ENCODE results near the gene TMEM161A. TPM values are rescaled to one million over a fixed set of nuclear protein-coding genes. Genes with fewer than 3 reads are reported as not detected.

The TMEM161A gene
- total and polyA plus RNA-seq, 9 donors: 3.2 to 33.9 (median 23.9) TPM

DNA sequence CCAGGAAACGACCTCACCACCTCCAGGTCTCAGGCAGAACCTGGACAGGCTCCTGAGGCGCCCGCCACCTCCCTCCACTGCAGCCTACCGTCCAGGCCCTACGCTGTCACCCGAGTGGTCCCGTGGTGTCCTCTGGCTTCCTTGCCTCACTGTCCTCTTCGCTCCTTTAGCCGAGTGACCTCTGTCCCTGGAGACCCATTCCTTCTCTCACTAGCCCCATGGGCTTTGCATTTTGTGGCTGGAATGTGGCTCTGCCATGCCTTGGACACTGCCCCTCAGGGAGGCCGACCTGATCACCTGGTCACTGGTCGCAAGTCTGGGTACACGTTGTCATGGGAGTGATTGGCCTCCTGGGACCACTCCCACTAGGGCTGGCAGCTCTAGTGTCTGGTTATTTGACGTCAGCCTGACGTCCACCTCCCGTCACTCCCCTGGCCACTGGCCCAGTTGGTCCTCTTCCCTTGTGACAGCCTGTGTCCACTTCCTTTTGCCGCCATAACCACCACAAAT is 56.6 kb downstream of the TMEM161A start:
- WGBS, 3 donors: 78 to 81% (median 79%) methylated on average over 16 of the region's 16 CpGs
- Histone ChIP-seq H3K27me3 (no peaks in the 10 kb centered on the region), H3K4me1 (ENCODE audit: insufficient read depth) (no peaks in the 10 kb centered on the region), H3K9me3 (no peaks in the 10 kb centered on the region), H3K36me3 (no peaks in the 10 kb centered on the region), H3K27ac (no peak overlapping the region), H3K4me3 (no peak overlapping the region)
- intact Hi-C loops (cut with DNase I): no loop called here
- TF ChIP-seq POLR2A (IDR thresholded peaks at IDR 0.05): no peak
- TF ChIP-seq EP300 (IDR thresholded peaks at IDR 0.05): no peak
- TF ChIP-seq, protein P1, sequence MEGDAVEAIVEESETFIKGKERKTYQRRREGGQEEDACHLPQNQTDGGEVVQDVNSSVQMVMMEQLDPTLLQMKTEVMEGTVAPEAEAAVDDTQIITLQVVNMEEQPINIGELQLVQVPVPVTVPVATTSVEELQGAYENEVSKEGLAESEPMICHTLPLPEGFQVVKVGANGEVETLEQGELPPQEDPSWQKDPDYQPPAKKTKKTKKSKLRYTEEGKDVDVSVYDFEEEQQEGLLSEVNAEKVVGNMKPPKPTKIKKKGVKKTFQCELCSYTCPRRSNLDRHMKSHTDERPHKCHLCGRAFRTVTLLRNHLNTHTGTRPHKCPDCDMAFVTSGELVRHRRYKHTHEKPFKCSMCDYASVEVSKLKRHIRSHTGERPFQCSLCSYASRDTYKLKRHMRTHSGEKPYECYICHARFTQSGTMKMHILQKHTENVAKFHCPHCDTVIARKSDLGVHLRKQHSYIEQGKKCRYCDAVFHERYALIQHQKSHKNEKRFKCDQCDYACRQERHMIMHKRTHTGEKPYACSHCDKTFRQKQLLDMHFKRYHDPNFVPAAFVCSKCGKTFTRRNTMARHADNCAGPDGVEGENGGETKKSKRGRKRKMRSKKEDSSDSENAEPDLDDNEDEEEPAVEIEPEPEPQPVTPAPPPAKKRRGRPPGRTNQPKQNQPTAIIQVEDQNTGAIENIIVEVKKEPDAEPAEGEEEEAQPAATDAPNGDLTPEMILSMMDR (IDR thresholded peaks at IDR 0.05): no peak
- peak in 1 of 5 donors; percentile 42 for DNase-seq

DNA sequence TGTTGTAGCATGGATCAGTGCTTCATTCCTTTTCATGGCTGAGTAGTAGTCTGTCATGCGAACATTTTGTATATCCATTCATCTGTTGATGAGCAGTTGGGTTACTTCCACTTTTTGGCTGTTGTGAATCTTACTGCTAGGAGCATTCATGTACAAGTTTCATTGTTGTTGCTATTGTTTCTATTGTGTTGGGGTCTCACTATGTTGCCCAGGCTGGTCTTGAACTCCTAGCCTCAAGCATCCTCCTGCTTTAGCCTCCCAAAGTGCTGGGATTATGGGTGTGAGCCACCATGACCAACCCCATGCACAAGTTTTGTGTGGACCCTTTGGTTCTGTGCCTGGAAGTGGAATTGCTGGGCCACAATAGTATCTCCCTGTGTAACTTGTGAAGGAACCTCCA is 58.7 kb downstream of the TMEM161A start:
- 92 to 97% (median 97%) methylated on average over 1 of the region's 1 CpG for WGBS, 3 donors
- Histone ChIP-seq H3K27ac (no peak overlapping the region), H3K9me3 (no peaks in the 10 kb centered on the region), H3K27me3 (no peaks in the 10 kb centered on the region), H3K4me3 (no peak overlapping the region), H3K36me3 (no peaks in the 10 kb centered on the region), H3K4me1 (ENCODE audit: insufficient read depth) (no peaks in the 10 kb centered on the region)
- TF ChIP-seq, protein P1 (IDR thresholded peaks at IDR 0.05): no peak
- TF ChIP-seq EP300 (IDR thresholded peaks at IDR 0.05) (no peak), POLR2A (IDR thresholded peaks at IDR 0.05) (no peak)
- intact Hi-C loops (cut with DNase I): no loop called here
- no peak for DNase-seq

DNA sequence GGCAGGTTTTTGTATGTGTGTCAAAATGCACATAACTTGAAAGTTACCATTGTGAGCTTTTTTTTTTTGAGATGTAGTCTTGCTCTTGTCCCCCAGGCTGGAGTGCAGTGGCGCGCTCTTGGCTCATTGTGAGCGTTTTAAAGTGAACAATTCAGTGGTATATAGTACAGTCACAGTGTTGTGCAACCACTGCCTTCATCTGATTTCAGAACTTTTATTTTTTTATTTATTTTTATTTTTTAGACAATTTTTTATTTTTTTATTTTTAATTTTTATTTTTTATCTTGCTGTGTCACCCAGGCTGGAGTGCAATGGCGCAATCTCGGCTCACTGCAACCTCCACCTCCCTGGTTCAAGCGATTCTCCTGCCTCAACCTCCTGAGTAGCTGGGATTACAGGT is 59.5 kb downstream of the TMEM161A start:
- no peak for DNase-seq
- Histone ChIP-seq H3K9me3 (no peaks in the 10 kb centered on the region), H3K4me1 (ENCODE audit: insufficient read depth) (no peaks in the 10 kb centered on the region), H3K27me3 (no peaks in the 10 kb centered on the region), H3K4me3 (no peak overlapping the region), H3K36me3 (no peaks in the 10 kb centered on the region), H3K27ac (no peak overlapping the region)
- 94 to 97% (median 95%) methylated on average over 6 of the region's 6 CpGs for WGBS, 3 donors
- TF ChIP-seq EP300 (IDR thresholded peaks at IDR 0.05): no peak
- no peak for TF ChIP-seq POLR2A (IDR thresholded peaks at IDR 0.05)
- TF ChIP-seq, protein P1 (IDR thresholded peaks at IDR 0.05): no peak
- intact Hi-C loops (cut with DNase I): no loop called here

DNA sequence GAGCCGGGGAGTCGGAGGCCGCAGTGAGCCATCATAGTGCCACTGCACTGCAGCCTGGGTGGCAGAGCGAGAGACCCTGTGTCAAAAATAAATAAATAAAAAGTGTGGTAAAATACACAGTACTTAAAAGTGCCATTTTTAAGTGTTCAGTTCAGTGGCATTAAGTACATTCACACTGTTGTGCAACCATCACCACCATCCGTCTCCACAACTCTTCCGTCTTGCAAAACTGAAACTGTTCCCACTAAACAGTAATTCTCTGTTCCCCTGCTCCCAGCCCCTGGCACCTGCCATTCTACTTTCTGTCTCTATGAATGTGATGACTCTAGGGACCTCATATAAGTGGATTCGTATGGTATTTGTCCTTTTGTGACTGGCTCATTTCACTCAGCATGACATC is 61.2 kb downstream of the TMEM161A start:
- Histone ChIP-seq H3K36me3 (no peaks in the 10 kb centered on the region), H3K4me1 (ENCODE audit: insufficient read depth) (no peaks in the 10 kb centered on the region), H3K9me3 (no peaks in the 10 kb centered on the region), H3K4me3 (no peak overlapping the region), H3K27ac (no peak overlapping the region), H3K27me3 (no peaks in the 10 kb centered on the region)
- WGBS, 3 donors: 96 to 97% (median 96%) methylated on average over 7 of the region's 7 CpGs
- TF ChIP-seq, protein P1 (IDR thresholded peaks at IDR 0.05): no peak
- TF ChIP-seq POLR2A (IDR thresholded peaks at IDR 0.05) (no peak), EP300 (IDR thresholded peaks at IDR 0.05) (no peak)
- no peak for DNase-seq
- intact Hi-C loops (cut with DNase I): no loop called here

All from ovary (tissue), 9 donors.